Skeletal muscle satellite cell (primary cell): Measurements from ENCODE around the gene C3orf20.
"Not testable (repeated sequence)": the region's sequence is repeated elsewhere in the genome, so short reads cannot be mapped to it uniquely, and the experiment has no call there.

Experiments
- H3K27me3 ChIP-seq: 2 replicates; pipeline ENCODE4 v1.7.0; 2013; ENCODE audit warnings: low read length; ENCODE audit not compliant: control insufficient read depth, insufficient read depth
- H3K36me3 ChIP-seq: 2 replicates; pipeline ENCODE4 v1.7.0; 2013; ENCODE audit warnings: mild to moderate bottlenecking, control low read depth, low read length; ENCODE audit not compliant: insufficient read depth
- H3K4me1 ChIP-seq: 2 replicates; pipeline ENCODE4 v1.7.0; 2013; ENCODE audit warnings: low read length; ENCODE audit not compliant: control insufficient read depth, insufficient read depth
- H3K4me2 ChIP-seq: 2 replicates; pipeline ENCODE4 v1.7.0; 2013; ENCODE audit warnings: mild to moderate bottlenecking, low read length
- H3K4me3 ChIP-seq: 2 replicates; pipeline ENCODE4 v1.7.0; 2013; ENCODE audit warnings: low read length
- H3K9ac ChIP-seq: 2 replicates; pipeline ENCODE4 v1.7.0; 2013; ENCODE audit warnings: mild to moderate bottlenecking, low read depth, low read length, moderate library complexity
- H3K9me3 ChIP-seq: replicated peaks from 2 replicates; pipeline ENCODE4 v1.7.0; 2013; ENCODE audit warnings: mild to moderate bottlenecking, control low read depth, low read length

Gene C3orf20

DNA sequence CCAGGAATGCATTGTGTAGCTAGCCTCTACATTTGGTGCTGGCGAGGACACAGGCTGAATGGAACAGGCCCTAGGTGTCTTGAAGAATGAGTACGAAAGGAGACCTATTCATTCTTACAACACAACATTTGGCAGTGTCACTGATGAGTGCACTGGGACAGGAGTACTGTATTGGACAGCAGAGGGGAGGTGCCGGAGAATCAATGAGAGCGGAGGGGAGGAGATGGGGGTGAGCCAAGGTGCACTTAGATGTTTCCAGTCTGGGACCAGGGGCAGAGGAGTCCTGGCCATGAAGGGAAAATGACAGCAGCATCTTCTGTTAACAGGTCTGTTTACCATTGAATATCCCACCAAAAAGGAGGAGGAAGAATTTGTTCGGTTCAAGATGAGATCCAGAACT, 53.2 kb downstream of the C3orf20 start:
- no peaks in the 10 kb centered on the region for H3K36me3 ChIP-seq
- H3K4me3 ChIP-seq = no peak overlapping the region
- no peak overlapping the region for H3K4me2 ChIP-seq
- peaks cover 7% of the 10 kb centered on the region for H3K27me3 ChIP-seq
- H3K9ac ChIP-seq = no peak overlapping the region
- H3K9me3 ChIP-seq = no peaks in the 10 kb centered on the region
- H3K4me1 ChIP-seq = no peaks in the 10 kb centered on the region

DNA sequence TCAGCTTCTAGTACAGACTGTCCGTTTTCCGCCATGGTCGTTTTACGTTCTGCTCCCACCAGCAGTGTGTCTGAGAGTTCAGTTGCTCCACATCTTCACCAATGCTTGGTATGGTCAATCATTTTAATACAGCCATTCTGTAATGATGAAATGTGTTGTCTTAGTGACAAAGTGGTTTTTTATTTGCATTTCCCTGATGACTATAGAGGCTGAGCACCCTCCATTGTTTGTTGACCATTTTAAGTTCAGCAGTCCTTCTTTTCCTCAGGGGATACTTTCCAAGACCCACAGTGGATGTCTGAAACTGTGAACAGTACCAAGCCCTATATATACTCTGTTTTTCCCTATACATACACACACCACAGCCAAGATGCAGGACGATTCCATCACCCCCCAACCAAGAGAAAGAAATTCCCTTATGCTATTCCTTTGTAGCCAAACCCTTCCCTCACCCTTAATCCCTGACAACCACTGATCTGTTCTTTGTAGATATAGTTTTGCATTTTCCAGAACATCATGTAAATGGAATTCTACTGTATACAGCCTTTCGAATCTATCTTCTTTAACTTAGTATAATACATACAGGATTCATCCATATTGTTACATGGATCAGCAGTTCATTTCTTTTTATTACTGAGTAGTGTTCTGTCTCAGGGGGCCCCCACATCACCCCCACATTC, 55.9 kb downstream of the C3orf20 start:
- Histone ChIP-seq H3K9ac (no peak overlapping the region), H3K4me3 (no peak overlapping the region), H3K27me3 (peaks cover 7% of the 10 kb centered on the region)

DNA sequence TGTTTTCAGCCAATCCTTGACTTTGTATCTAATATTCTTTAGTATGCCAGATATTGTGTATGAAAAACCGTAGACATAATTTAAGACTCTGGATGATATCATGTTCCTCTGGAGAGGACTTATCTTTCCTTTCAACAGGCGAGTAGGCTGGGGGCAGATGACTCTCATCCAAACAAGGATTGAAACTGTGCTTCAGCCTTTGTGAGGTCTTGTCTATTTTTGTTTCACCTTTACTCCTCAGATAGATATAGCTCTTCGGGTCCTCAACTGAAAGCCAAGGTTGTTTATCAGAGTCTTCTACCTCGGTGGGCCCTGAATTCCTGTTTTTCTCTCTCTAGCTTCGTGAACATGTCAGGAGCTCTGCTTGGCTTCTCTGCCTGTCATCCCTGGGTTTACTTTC, 66.0 kb downstream of the C3orf20 start:
- Histone ChIP-seq H3K9me3 (no peaks in the 10 kb centered on the region), H3K4me2 (no peak overlapping the region), H3K27me3 (peaks cover 4% of the 10 kb centered on the region), H3K9ac (no peak overlapping the region), H3K36me3 (no peaks in the 10 kb centered on the region), H3K4me3 (no peak overlapping the region), H3K4me1 (no peaks in the 10 kb centered on the region)

More for the DNA sequence above, 55.9 kb downstream of the C3orf20 start:
- no peak overlapping the region for H3K4me2 ChIP-seq
- H3K4me1 ChIP-seq = no peaks in the 10 kb centered on the region
- H3K36me3 ChIP-seq = no peaks in the 10 kb centered on the region
- no peaks in the 10 kb centered on the region for H3K9me3 ChIP-seq

DNA sequence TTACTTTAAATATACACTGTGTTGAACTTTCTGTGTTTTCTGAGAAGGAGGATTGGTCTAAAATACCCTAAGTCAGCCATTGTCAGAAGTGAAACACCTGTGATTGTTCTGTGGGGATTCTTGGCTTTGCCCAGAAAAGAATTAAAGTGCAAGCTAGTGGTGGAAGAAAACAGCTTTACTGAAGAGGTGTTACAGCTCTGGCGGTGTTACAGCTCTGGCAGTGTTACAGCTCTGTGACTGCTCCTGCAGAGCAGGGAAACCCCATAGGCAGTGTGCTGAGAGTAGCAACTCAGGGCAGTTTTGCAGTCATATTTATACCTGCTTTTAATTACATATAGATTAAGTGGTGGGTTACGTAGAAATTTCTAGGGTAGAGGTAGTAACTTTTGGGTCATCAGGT, 66.6 kb downstream of the C3orf20 start:
- Histone ChIP-seq H3K9me3 (no peaks in the 10 kb centered on the region), H3K27me3 (peaks cover 7% of the 10 kb centered on the region), H3K9ac (no peak overlapping the region), H3K4me2 (no peak overlapping the region), H3K4me3 (no peak overlapping the region), H3K36me3 (no peaks in the 10 kb centered on the region), H3K4me1 (no peaks in the 10 kb centered on the region)

DNA sequence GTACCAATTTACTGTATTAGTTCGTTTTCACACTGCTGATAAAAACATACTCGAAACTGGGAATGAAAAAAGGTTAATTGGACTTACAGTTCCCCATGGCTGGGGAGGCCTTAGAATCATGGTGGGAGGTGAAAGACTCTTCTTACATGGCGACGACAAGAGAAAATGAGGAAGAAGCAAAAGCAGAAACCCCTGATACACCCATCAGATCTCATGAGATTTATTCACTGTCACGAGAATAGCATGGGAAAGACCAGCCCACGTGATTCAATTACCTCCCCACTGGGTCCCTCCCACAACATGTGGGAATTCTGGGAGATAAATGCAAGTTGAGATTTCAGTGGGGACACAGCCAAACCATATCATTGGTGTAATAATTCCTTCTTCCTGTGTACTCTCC, 69.6 kb downstream of the C3orf20 start:
- Histone ChIP-seq H3K4me2 (no peak overlapping the region), H3K36me3 (no peaks in the 10 kb centered on the region), H3K27me3 (peaks cover 9% of the 10 kb centered on the region), H3K9me3 (no peaks in the 10 kb centered on the region), H3K9ac (no peak overlapping the region), H3K4me3 (no peak overlapping the region), H3K4me1 (no peaks in the 10 kb centered on the region)

DNA sequence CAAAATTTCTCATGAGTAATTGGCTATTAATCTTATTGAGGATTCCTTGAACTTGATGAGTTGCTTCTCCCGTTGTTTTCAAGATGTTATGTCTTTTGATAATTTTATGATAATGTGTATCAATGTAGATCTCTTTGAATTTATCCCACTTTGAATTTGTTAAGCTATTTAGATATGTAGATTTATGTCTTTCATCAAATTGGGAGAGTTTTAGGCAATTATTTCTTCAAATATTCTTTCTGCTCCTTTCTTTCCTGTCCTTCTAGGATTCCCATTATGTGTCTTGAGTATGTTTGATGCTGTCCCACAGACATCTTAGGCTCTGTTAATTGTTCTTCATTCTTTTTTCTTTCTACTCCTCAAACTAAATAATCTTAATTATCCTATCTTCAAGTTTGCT, 75.7 kb downstream of the C3orf20 start:
- Histone ChIP-seq H3K9ac (no peak overlapping the region), H3K36me3 (no peaks in the 10 kb centered on the region), H3K4me2 (no peak overlapping the region), H3K9me3 (no peaks in the 10 kb centered on the region), H3K4me1 (no peaks in the 10 kb centered on the region), H3K27me3 (peaks cover 5% of the 10 kb centered on the region), H3K4me3 (no peak overlapping the region)

DNA sequence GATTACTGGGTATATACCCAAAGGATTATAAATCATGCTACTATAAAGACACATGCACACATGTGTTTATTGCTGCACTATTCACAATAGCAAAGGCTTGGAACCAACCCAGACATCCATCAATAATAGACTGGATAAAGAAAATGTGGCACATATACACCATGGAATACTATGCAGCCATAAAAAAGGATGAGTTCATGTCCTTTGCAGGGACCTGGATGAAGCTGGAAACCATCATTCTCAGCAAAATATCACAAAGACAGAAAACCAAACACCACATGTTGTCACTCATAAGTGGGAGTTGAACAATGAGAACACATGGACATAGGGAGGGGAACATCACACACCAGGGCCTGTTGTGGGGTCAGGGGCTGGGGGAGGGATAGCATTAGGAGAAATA, 78.0 kb downstream of the C3orf20 start:
- H3K27me3 ChIP-seq, H3K36me3 ChIP-seq, H3K4me2 ChIP-seq, H3K4me1 ChIP-seq, H3K4me3 ChIP-seq, H3K9me3 ChIP-seq, H3K9ac ChIP-seq: not testable (repeated sequence)

DNA sequence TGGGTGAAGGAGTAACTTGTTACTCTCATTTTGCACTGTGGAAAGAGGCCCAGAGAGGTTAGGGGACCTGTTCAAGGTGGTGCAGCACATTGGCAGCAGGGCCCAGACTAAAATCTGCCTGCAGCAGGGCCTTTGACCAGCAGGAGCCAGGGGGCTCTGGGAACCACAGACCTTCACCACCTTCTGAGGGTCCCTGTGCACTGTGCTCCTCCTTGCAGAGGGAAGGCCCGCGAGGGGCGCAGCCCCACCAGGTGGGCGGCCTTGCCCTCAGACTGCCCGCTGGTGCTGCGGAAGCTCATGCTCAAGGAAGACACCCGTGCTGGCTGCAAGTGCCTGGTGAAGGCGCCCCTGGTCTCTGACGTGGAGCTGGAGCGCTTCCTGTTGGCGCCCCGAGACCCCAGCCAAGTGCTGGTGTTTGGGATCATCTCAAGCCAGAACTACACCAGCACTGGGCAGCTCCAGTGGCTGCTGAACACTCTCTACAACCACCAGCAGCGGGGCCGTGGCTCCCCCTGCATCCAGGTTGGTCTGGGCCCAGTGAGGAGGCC, 82.3 kb downstream of the C3orf20 start:
- Histone ChIP-seq H3K4me2 (no peak overlapping the region), H3K4me3 (no peak overlapping the region), H3K9me3 (no peaks in the 10 kb centered on the region), H3K9ac (no peak overlapping the region), H3K36me3 (no peaks in the 10 kb centered on the region), H3K27me3 (no peaks in the 10 kb centered on the region), H3K4me1 (no peaks in the 10 kb centered on the region)

DNA sequence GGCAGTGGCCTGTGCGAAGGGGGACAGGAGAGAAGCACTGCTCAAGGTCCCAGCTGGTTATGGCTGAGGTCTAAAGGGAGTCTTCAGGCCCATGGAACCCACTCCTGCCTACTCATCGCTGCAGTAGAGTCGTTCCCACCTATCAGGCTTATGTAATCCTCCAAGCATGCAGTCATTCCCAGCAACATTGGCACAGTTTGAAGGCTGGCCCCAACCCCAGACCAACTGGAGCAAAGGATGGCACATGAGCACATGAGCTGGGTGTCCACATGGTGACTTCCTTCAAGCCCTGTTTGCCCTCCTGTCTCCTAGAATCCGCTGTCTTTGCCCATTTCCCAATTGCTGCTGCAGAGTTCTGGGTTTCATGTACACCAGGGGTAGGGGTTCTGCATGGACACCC, 83.4 kb downstream of the C3orf20 start:
- Histone ChIP-seq H3K9ac (no peak overlapping the region), H3K36me3 (no peaks in the 10 kb centered on the region), H3K4me2 (no peak overlapping the region), H3K4me1 (no peaks in the 10 kb centered on the region), H3K27me3 (no peaks in the 10 kb centered on the region), H3K4me3 (no peak overlapping the region), H3K9me3 (no peaks in the 10 kb centered on the region)

DNA sequence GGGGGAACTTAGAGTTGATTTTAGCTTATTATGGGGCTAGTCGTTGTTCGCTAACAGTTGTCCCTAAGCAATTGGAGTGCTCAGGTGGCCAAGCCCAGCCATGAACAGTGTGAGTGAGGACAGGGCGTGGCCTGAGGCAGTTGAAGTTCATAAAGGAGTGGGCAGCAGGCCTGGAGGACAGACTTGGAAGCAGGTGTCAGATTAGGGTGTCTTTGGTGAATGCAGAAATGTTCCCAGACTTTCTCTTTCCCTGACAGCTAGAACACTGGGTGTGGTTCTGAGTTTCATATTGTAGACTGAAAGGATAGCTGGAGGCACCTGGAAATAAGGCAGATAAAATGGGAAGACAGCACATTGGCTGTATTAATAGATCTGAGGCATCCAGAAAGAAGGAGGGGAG, 84.0 kb downstream of the C3orf20 start:
- Histone ChIP-seq H3K4me2 (no peak overlapping the region), H3K4me3 (no peak overlapping the region), H3K4me1 (no peaks in the 10 kb centered on the region), H3K9ac (no peak overlapping the region), H3K27me3 (no peaks in the 10 kb centered on the region), H3K36me3 (no peaks in the 10 kb centered on the region), H3K9me3 (no peaks in the 10 kb centered on the region)

DNA sequence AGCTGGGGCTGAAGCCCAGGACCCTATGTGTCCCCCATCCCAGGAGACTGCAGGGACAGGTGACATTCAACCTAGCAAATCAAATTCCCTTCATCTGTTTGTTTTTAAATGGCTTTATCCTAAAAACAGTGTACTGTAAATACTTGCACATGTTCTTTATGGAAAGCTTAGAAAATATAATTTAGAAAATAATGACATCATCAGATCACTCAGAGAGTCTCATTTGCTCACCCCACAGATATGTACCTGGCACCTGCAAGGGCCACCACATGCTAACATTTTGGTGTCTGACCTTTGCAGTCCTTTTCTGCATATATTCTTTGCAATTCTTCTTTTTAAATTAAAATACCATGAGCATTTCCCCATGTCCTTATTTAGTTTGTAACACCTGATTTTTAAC, 85.2 kb downstream of the C3orf20 start:
- no peak overlapping the region for H3K4me3 ChIP-seq
- no peak overlapping the region for H3K4me2 ChIP-seq
- H3K4me1 ChIP-seq = no peaks in the 10 kb centered on the region
- H3K9me3 ChIP-seq = no peaks in the 10 kb centered on the region
- no peaks in the 10 kb centered on the region for H3K36me3 ChIP-seq
- H3K9ac ChIP-seq = no peak overlapping the region
- peaks cover under 1% of the 10 kb centered on the region for H3K27me3 ChIP-seq

DNA sequence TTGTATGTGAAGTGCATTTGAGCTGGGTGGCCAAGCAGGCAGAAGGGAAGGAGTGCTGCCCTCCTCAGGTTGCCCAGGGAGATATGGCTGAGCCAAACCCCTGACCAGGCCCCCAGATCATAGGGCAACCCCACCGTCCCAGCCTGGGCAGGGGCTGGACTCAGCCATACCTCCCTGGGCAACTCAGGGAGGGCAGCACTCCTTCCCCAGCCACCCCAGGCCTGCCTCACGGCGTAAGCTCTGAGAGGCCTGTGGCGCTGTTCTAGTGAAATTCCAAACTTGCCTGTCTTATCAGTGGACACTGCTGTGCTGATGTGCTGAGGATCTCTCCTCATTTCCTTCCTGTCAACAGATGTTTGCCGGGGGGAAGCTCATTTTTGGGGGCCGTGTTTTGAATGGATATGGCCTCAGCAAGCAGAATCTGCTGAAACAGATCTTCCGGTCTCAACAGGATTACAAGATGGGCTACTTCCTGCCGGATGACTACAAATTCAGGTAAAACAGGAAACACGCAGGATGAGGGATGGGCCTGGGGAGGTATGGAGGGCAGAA, 86.3 kb downstream of the C3orf20 start:
- Histone ChIP-seq H3K4me3 (no peak overlapping the region), H3K27me3 (peaks cover 4% of the 10 kb centered on the region), H3K4me1 (no peaks in the 10 kb centered on the region), H3K9me3 (no peaks in the 10 kb centered on the region), H3K36me3 (no peaks in the 10 kb centered on the region), H3K9ac (no peak overlapping the region), H3K4me2 (no peak overlapping the region)
